HUES64 (cell line): Measurements from ENCODE around the gene WWOX.

Experiments used
- H3K27ac ChIP-seq: 2 replicates; pipeline ENCODE4 v1.7.0; 2013; ENCODE audit warnings: low read depth, low read length, inconsistent platforms
- H3K27me3 ChIP-seq: 2 replicates; pipeline ENCODE4 v1.6.1; 2013; ENCODE audit warnings: mild to moderate bottlenecking, low read length; ENCODE audit not compliant: insufficient read depth
- H3K36me3 ChIP-seq: 2 replicates; pipeline ENCODE4 v1.6.1; 2013; ENCODE audit warnings: mild to moderate bottlenecking, low read length; ENCODE audit not compliant: insufficient read depth
- H3K4me1 ChIP-seq: 2 replicates; pipeline ENCODE4 v1.6.1; 2013; ENCODE audit warnings: mild to moderate bottlenecking, low read length, moderate library complexity; ENCODE audit not compliant: insufficient read depth
- H3K4me3 ChIP-seq: 2 replicates; pipeline ENCODE4 v1.5.1; 2013; ENCODE audit warnings: mild to moderate bottlenecking, low read length, moderate library complexity
- H3K9ac ChIP-seq: 2 replicates; pipeline ENCODE4 v1.6.1; 2013; ENCODE audit warnings: mild to moderate bottlenecking, low read depth, low read length
- H3K9me3 ChIP-seq: 2 replicates; pipeline ENCODE4 v1.6.1; 2013; ENCODE audit warnings: low read depth, low read length; ENCODE audit not compliant: insufficient read depth
- WGBS: fragments of 150-250, 120-280 bp; methylation state at CpG from one replicate; pipeline ENCODE4 v1.1.7; 2013; ENCODE audit warnings: missing lambda C conversion rate; 5-methylcytosine and 5-hydroxymethylcytosine counted together

WWOX gene

DNA sequence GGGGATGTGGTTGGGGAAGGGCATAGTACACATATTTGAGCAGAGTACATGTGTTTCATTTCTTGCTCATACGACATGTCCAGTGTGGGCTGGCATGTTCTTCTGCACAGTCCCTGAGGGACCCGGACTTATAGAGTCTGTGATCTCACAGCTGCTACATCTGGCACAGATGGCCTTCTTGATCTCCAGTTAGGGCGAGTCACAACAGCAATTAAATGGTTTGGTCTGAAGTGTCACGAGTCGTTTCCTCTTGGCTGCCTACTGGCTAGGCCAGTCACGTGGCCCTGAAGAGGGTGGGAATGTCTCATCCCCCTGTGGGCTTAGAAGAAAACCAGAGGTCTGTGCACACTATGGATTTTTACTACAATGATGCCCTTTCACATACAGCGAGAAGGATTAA is 443.6 kb downstream of the WWOX start:
- no peaks in the 10 kb centered on the region for H3K9me3 ChIP-seq
- H3K27ac ChIP-seq: no peak overlapping the region
- H3K27me3 ChIP-seq: no peaks in the 10 kb centered on the region
- H3K4me3 ChIP-seq: no peak overlapping the region
- no peak overlapping the region for H3K9ac ChIP-seq
- H3K4me1 ChIP-seq: no peaks in the 10 kb centered on the region
- WGBS: 94% methylated on average over 7 of the region's 7 CpGs
- no peaks in the 10 kb centered on the region for H3K36me3 ChIP-seq

DNA sequence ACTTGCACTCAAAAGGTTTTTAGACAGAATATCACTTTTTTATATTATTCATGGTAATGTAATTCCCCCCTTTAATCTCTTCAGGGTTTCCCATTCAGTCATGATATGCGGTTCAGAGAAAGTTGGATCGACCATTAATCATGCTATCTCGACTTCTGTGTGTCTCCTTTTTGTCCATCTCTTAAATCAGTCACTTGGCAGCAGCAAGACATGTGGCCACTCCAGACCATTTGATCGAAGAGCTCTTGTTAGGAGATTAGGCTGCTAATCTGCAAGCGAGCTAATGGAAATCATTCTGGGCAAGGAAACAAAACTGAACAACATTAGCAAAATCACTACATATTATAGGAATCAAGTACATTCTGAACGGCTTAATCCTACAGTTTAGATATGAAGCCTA is 449.9 kb downstream of the WWOX start:
- Histone ChIP-seq H3K27ac (no peak overlapping the region), H3K9me3 (no peaks in the 10 kb centered on the region), H3K4me3 (no peak overlapping the region), H3K4me1 (peaks cover 33% of the 10 kb centered on the region), H3K36me3 (no peaks in the 10 kb centered on the region), H3K27me3 (no peaks in the 10 kb centered on the region), H3K9ac (no peak overlapping the region)
- 97% methylated on average over 6 of the region's 6 CpGs for WGBS

DNA sequence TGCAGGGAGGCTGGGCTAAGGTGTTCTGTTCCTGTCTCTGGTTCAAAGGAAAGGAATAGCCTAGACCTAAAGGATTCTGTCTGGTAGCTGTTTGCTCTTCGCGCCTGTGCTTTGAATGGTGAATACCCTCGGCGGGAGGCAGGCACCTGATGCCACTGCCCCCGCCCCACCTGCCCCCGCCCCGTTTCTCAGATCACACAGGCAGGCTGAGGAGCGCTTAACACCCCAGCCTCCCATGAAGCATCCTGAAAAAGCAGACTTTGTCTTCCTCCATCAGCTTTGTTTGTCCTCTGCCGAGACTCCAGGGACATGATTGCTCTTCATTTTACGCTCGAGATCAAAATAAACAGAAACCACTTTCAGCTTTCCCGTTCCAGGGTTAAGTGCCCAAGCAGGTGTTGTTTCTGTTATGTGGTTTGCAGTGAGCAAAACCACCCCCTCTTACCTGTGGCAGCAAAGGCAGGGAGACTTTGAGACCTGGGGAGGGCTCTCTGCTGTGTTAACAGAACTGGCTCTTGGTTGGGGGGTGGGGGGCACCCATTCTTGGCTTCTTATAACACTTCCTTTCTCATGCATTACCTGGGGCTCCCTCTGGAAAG is 452.1 kb downstream of the WWOX start:
- Histone ChIP-seq H3K9ac (peak overlapping the region; percentile 45; the same call in 1 of the 2 replicates), H3K27ac (peak overlapping the region; percentile 54; the same call in 1 of the 2 replicates), H3K27me3 (no peaks in the 10 kb centered on the region), H3K4me3 (peak overlapping the region; percentile 35; the same call in 1 of the 2 replicates), H3K9me3 (no peaks in the 10 kb centered on the region), H3K36me3 (no peaks in the 10 kb centered on the region), H3K4me1 (peaks cover 33% of the 10 kb centered on the region)
- 7% methylated on average over 11 of the region's 12 CpGs for WGBS

DNA sequence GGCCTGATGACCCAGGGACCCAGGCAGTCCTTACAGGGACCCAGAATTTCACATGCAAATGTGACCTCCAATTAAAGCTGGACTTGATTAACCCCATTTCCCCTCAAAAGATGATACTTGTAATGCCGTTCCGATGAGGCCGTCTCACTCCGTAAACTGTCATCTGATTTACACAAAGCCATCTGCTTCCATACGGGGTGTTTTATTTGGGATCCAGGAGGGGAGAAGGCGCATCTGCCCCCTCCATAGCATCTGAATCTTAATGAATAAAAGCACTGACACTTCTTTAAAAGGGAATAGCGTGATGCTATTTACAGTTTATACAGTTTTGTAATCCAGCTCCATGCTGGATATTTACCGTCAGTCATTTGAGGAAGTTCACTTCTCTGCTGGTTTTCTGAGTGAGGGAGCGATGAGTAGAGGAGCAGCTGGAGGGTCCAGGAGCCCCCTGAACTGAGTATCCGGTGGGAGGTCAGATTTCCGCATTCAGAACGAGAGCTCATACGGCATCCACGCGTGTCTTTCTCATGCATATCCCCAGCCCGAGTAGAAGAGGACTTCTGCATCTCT is 452.7 kb downstream of the WWOX start:
- Histone ChIP-seq H3K36me3 (no peaks in the 10 kb centered on the region), H3K27me3 (no peaks in the 10 kb centered on the region), H3K9ac (0 out of 2 replicates have a peak overlapping the region, but pooled peaks have one; percentile 45), H3K27ac (no peak overlapping the region), H3K4me3 (no peak overlapping the region), H3K4me1 (peaks cover 33% of the 10 kb centered on the region), H3K9me3 (no peaks in the 10 kb centered on the region)
- WGBS: 88% methylated on average over 15 of the region's 16 CpGs

DNA sequence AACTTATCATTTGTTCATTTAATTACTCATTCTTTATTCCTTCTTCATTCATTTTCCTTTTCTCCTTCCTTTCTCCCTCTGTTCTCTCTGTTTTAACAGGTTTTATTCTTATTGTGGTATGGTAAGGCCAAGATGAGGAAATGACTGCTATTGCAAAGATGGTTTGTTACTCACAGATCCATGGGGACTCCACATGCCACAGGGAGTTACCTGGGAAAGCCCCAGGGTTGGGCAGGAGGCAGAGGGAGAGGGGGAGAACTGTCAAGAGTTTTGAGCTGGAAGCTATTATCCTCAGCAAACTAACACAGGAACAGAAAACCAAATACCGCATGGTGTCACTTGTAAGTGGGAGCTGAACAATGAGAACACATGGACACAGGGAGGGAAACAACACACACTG is 453.3 kb downstream of the WWOX start:
- Histone ChIP-seq H3K4me1 (peaks cover 33% of the 10 kb centered on the region), H3K27me3 (no peaks in the 10 kb centered on the region), H3K9ac (no peak overlapping the region), H3K4me3 (no peak overlapping the region), H3K9me3 (no peaks in the 10 kb centered on the region), H3K36me3 (no peaks in the 10 kb centered on the region), H3K27ac (no peak overlapping the region)
- WGBS: 88% methylated on average over 1 of the region's 1 CpG

DNA sequence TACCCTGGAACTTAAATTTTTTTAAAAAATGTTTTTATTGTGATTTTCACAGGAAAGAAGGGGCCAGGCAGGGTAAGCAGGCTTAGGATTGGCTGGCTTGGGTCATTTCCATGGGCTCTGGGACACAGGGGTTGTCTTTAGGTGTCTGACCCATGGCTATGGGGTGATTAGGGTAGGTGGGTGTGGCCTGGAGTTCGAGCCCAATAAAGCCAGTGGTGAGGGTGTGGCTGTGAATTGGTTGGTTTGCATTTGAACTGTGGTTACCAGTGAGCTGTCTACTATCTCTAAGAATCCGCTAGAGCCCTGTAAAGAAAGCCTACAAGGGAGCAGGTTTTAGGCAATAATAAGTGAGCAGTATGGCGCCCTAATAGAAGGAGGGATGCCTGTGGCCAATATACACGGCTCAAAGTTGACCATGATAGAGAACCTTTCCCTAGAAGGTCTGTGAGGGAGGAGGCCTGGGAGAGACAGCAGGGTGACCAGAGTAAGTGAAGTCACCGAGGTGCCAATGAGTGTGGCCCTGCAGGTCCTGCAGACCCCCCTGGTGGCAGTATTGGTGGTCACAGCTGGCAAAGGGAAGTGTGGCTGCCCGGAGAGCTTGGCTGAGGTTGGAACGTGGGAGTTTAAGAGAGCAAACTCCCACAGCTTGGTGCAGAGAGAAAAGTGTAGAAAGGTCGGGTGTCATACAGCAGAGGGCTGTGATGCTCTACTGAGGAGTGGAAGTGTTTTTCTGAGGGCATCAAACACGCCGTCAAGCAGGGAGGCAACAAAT is 454.0 kb downstream of the WWOX start:
- Histone ChIP-seq H3K4me3 (no peak overlapping the region), H3K9me3 (no peaks in the 10 kb centered on the region), H3K4me1 (peaks cover 32% of the 10 kb centered on the region), H3K27ac (no peak overlapping the region), H3K9ac (no peak overlapping the region), H3K36me3 (no peaks in the 10 kb centered on the region), H3K27me3 (no peaks in the 10 kb centered on the region)
- whole genome bisulfite sequencing: 83% methylated on average over 10 of the region's 10 CpGs

DNA sequence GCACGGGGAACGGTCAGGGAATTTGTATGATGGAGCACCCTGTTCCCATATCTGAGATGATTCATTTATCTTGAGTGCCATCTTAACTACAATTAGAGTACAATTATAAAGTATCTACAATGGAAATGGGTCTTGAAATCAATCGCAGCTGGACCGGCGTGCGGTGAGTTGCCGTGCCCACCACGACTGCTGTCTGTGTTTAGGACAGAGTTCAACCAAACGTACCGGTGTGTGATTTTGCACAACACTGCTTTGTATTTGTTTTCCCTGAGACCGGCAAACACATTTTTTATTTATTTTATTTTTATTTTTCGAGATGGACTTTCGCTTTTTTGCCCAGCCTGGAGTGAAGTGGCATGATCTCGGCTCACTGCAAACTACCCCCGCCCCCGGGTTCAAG is 457.0 kb downstream of the WWOX start:
- Histone ChIP-seq H3K9ac (no peak overlapping the region), H3K27ac (no peak overlapping the region), H3K27me3 (no peaks in the 10 kb centered on the region), H3K4me1 (peaks cover 13% of the 10 kb centered on the region), H3K4me3 (no peak overlapping the region), H3K9me3 (no peaks in the 10 kb centered on the region), H3K36me3 (no peaks in the 10 kb centered on the region)
- 96% methylated on average over 16 of the region's 16 CpGs for WGBS

DNA sequence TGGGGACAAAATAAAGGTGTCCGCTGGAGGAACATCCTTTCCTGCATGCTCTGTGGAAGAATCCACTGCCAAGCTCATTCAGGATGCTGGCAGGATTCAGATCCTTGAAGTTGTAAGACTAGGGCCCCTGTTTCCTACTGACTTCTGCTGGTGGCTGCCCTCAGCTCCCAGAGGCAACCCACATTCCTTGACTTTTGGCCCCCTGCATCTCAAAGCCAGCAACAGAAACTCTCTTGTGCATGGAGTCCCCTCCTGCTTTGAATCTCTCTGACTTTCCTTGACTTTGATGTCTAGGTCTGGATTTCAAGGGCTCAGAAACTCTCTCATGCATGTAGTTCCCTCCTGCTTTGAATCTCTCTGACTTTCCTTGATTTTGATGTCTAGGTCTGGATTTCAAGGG is 461.5 kb downstream of the WWOX start:
- H3K36me3 ChIP-seq: no peaks in the 10 kb centered on the region
- no peak overlapping the region for H3K4me3 ChIP-seq
- H3K9ac ChIP-seq: no peak overlapping the region
- H3K27me3 ChIP-seq: no peaks in the 10 kb centered on the region
- WGBS: 98% methylated on average over 1 of the region's 1 CpG
- no peak overlapping the region for H3K27ac ChIP-seq
- no peaks in the 10 kb centered on the region; the same call in 1 of the 2 replicates for H3K4me1 ChIP-seq
- H3K9me3 ChIP-seq: 0 out of 2 replicates have a peak, but pooled peaks cover 4% of the 10 kb centered on the region

DNA sequence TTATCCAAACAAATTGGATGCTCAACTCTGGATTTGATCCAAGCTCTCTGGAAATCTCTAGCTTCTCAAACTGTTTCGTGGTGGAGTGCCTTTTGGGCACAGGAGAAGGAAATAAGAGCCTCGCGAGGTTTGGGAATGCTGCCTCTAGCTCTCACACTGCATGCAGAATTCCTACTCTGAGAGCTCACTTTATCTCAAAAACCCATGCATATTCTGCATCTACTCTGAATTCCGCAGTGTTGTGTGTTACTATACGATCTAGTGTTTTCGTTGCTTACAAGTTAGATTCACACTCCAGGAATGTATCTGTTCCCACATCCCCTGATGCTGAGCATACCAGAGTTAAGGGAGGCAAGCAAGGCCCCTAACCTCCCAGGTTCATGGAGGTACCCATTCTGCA is 462.7 kb downstream of the WWOX start:
- H3K27ac ChIP-seq: no peak overlapping the region
- no peaks in the 10 kb centered on the region; the same call in 1 of the 2 replicates for H3K4me1 ChIP-seq
- 90% methylated on average over 6 of the region's 6 CpGs for WGBS
- H3K36me3 ChIP-seq: no peaks in the 10 kb centered on the region
- no peak overlapping the region for H3K9ac ChIP-seq
- no peaks in the 10 kb centered on the region for H3K27me3 ChIP-seq
- no peak overlapping the region for H3K4me3 ChIP-seq
- 0 out of 2 replicates have a peak, but pooled peaks cover 4% of the 10 kb centered on the region for H3K9me3 ChIP-seq

DNA sequence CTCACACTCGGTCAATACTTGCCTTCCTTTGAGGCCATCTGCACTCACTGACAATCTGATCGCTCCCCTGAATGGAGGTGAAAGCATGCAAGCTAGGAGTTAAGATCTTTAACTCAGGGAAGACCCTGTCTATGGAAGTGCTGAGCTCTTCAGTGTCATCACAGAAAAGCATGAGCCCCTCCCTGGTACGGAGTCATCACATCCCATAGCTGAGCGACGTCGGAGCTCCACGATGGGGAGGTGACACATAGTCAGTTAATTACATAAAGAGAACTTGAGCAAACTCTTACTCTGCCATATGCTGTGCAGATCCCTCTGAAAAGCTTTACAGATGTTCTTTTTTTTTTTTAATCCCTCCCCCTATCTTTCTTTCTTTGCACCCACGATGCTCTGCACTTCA is 463.2 kb downstream of the WWOX start:
- H3K4me1 ChIP-seq: no peaks in the 10 kb centered on the region; the same call in 1 of the 2 replicates
- 0 out of 2 replicates have a peak, but pooled peaks cover 4% of the 10 kb centered on the region for H3K9me3 ChIP-seq
- no peaks in the 10 kb centered on the region for H3K36me3 ChIP-seq
- H3K4me3 ChIP-seq: no peak overlapping the region
- H3K27me3 ChIP-seq: no peaks in the 10 kb centered on the region
- H3K9ac ChIP-seq: no peak overlapping the region
- 93% methylated on average over 7 of the region's 8 CpGs for WGBS
- H3K27ac ChIP-seq: no peak overlapping the region

DNA sequence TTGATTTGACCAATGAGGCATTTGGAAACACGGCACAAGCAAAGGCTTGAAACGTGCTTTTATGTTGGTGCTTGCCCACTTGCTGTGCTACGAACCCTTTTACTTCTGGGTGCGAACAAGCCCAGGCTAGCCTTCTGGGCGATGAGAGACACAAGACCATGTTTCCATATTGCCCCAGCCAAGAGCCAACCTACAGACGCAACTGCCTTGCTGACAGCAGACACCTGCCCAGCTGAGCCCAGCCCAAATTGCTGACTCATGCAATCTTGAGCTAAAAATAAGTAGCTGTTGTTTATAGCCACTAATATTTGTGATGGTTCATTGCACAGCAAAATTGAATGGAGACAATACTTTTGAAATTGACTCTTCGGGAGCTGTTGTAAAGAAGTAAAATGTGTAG is 464.5 kb downstream of the WWOX start:
- Histone ChIP-seq H3K4me3 (no peak overlapping the region), H3K36me3 (no peaks in the 10 kb centered on the region), H3K9ac (no peak overlapping the region), H3K4me1 (no peaks in the 10 kb centered on the region; the same call in 1 of the 2 replicates), H3K27ac (no peak overlapping the region), H3K27me3 (no peaks in the 10 kb centered on the region), H3K9me3 (0 out of 2 replicates have a peak, but pooled peaks cover 4% of the 10 kb centered on the region)
- 97% methylated on average over 7 of the region's 7 CpGs for WGBS
